PFSK-1 (cell line): ENCODE results near the gene APOBEC3G.

Source experiments
- FOXP2 ChIP-seq: optimal IDR thresholded peaks from 2 replicates; pipeline ENCODE3; 2011; ENCODE audit warnings: borderline replicate concordance, control low read depth, inconsistent platforms; ENCODE audit not compliant: insufficient read depth; ENCODE audit errors: extremely low read length, extremely low read depth
- POLR2AphosphoS5 ChIP-seq: IDR thresholded peaks from 2 replicates; pipeline ENCODE4 v1.6.1; 2012; ENCODE audit warnings: low read depth, mild to moderate bottlenecking, control low read depth, low read length, moderate library complexity
- REST ChIP-seq, 2 experiments: IDR thresholded peaks; 2 replicates each; pipeline versions ENCODE4 v1.6.1 to v1.8.0; 2011 to 2012; ENCODE audit warnings: low read depth in 2 of 2, low read length in 2 of 2, control low read depth in 1 of 2, inconsistent platforms in 1 of 2, mild to moderate bottlenecking in 1 of 2, moderate library complexity in 1 of 2; ENCODE audit not compliant: insufficient read depth in 1 of 2
- SIN3A ChIP-seq: IDR thresholded peaks from 2 replicates; pipeline ENCODE4 v1.6.1; 2012; ENCODE audit warnings: mild to moderate bottlenecking, low read length, moderate library complexity, borderline replicate concordance; ENCODE audit not compliant: insufficient read depth
- TAF1 ChIP-seq: IDR thresholded peaks from 2 replicates; pipeline ENCODE4 v1.6.1; 2012; ENCODE audit warnings: low read length, control low read depth, borderline replicate concordance; ENCODE audit not compliant: insufficient read depth

DNA sequence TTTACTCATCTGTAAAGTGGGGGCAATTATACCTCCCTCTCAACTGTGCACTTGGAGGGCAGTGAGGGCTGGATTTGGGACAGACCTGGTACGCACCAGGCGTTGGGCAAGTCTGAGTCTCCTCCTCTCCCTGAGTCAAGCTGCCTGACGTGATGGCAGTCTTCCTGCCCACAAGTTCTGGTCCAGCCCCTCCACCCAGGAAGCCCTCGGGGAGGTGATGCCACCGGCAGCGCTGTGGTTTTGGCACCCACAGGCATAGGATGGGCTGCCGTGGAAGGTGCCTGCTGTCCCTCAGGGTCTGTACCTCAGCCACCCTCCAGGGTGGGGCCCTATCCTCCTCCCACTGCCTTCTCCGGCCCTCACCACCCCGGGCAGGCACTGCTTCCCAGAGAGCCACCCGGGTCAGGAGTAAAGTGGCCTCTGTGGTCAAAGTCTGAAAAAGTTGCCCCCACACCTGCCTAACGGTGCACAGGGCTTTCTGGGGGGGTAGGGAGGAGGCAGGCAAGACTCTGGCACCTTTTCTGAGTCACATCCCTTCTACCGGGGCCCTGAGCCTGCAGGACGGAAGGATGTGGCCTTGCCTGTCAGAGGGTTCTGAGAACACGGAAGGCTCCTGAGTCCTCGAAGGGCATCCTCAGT lies 13.5 kb downstream of the APOBEC3G start:
- no peak for TF ChIP-seq REST (IDR thresholded peaks at IDR 0.05; ENCODE audit: insufficient read depth in 1 of 2, low read depth in 2 of 2, low read length in 2 of 2)
- no peak for TF ChIP-seq POLR2AphosphoS5
- no peak for TF ChIP-seq TAF1
- TF ChIP-seq SIN3A, result no peak
- TF ChIP-seq FOXP2, result no peak
